ENCODE measurements around the gene AREG.

AREG gene

DNA sequence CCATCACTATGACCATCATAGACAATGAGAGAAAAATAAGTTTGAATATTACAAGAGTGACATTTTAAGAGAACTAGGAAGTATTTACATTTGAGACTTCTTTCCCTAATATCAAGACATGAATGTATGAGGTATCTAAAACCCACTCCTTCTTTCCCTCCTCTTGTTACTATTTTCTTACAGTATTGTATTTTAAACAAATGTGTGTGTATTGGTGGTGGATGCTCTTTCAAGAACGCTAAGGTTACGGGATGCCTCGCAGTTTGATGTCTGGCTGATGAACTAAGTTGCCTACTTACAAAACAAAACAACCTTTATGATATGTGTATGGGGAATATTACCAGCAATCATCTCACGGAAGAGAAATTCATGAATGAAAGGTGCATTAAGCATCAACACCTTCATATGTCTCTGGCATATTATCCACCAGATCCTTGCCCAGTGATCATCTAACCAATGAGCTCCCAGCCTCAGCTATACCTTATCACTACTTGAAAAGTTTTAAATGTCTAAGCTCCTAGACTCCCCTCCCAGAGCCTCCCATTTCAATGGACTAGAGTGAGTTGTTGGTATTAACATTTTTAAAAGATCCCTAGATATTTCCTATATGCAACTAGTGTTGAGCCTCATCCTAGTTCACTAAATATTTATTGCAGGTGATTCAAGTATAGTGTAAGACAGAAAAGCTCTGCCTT is 10.6 kb downstream of the AREG start:
- Histone ChIP-seq H3K4me3 (IDR thresholded peaks at IDR 0.05; ENCODE audit: insufficient read depth, low read depth, low read length) (no peak overlapping the region), H3K9ac (no peak overlapping the region), H2AFZ (ENCODE audit: low read depth) (no peak overlapping the region), H3K27ac (no peak overlapping the region), H3K79me2 (ENCODE audit: insufficient read depth, low read depth) (no peaks in the 10 kb centered on the region), H4K20me1 (ENCODE audit: insufficient read depth) (no peaks in the 10 kb centered on the region), H3K36me3 (ENCODE audit: insufficient read depth) (no peaks in the 10 kb centered on the region), H3K4me1 (ENCODE audit: low read depth, poor library complexity, severe bottlenecking) (no peaks in the 10 kb centered on the region), H3K27me3 (ENCODE audit: insufficient read depth, low read depth) (no peaks in the 10 kb centered on the region), H3K4me2 (no peak overlapping the region)
- TF ChIP-seq, protein P1, sequence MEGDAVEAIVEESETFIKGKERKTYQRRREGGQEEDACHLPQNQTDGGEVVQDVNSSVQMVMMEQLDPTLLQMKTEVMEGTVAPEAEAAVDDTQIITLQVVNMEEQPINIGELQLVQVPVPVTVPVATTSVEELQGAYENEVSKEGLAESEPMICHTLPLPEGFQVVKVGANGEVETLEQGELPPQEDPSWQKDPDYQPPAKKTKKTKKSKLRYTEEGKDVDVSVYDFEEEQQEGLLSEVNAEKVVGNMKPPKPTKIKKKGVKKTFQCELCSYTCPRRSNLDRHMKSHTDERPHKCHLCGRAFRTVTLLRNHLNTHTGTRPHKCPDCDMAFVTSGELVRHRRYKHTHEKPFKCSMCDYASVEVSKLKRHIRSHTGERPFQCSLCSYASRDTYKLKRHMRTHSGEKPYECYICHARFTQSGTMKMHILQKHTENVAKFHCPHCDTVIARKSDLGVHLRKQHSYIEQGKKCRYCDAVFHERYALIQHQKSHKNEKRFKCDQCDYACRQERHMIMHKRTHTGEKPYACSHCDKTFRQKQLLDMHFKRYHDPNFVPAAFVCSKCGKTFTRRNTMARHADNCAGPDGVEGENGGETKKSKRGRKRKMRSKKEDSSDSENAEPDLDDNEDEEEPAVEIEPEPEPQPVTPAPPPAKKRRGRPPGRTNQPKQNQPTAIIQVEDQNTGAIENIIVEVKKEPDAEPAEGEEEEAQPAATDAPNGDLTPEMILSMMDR (conservative IDR thresholded peaks at IDR 0.05; ENCODE audit: low read depth, low read length): no peak

DNA sequence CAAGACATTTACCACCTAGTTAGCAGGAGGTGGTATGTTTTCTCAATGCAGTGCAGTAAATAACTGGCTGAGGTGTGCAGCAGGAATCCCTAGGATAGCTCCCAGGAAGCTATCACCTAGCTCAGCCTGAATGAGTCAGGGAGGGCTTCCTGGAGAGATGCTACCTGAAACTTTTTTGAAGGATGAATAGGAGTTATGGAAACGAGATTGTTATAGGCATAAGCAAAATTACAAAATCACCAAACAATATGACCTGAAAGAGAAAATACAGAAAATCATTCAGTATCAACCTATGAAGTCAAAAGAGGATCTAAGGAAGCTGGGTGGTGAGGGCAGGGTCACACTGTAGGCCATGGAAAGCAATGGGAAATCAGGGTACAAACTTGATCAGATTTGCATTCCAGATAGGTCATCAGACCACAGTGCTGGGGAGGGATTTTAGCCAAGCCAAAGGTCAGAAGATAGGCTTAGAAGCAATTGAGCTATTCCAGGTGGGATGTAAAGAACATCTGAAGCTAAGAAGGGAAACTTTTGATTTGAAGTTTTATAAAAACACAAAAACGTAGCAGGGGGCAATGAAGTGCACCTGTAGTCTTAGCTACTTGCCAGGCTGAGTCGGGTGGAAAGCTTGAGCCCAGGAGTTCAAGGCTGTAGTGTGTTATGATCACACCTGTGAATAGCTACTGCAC is 11.3 kb downstream of the AREG start:
- no peaks in the 10 kb centered on the region for H3K27me3 ChIP-seq (ENCODE audit: insufficient read depth, low read depth)
- no peak overlapping the region for H3K4me3 ChIP-seq (IDR thresholded peaks at IDR 0.05; ENCODE audit: insufficient read depth, low read depth, low read length)
- no peak overlapping the region for H2AFZ ChIP-seq (ENCODE audit: low read depth)
- H3K79me2 ChIP-seq (ENCODE audit: insufficient read depth, low read depth): no peaks in the 10 kb centered on the region
- no peak overlapping the region for H3K27ac ChIP-seq
- TF ChIP-seq, protein P1 (conservative IDR thresholded peaks at IDR 0.05; ENCODE audit: low read depth, low read length): no peak
- no peaks in the 10 kb centered on the region for H3K36me3 ChIP-seq (ENCODE audit: insufficient read depth)
- no peak overlapping the region for H3K9ac ChIP-seq
- H3K4me1 ChIP-seq (ENCODE audit: low read depth, poor library complexity, severe bottlenecking): no peaks in the 10 kb centered on the region
- no peaks in the 10 kb centered on the region for H4K20me1 ChIP-seq (ENCODE audit: insufficient read depth)
- no peak overlapping the region for H3K4me2 ChIP-seq

DNA sequence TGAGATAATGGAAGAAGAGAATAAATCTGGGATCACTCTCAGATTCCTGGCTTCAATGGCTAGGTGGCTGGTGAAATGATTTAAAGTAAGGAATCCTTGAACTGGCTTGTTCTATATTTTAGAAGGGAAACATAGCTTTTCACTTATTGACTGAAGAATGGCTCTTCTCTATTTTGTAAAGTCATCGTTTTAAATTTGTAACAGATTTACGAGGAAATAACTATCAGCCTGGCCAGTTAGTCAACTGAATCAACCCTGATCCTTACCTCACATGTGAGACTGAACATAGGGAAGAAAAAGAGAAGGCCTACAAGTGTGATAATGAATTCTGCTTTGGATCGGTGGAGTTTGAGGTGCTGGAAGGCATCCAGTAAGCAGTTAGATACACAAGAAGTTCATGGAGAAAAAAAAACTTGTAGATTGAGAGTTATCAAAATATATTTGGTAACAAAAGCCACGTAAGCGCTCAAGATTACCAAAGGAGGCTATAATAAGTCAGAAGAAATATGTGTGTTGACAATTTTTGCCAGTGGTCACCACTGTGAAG is 12.0 kb downstream of the AREG start:
- TF ChIP-seq, protein P1 (conservative IDR thresholded peaks at IDR 0.05; ENCODE audit: low read depth, low read length): no peak

DNA sequence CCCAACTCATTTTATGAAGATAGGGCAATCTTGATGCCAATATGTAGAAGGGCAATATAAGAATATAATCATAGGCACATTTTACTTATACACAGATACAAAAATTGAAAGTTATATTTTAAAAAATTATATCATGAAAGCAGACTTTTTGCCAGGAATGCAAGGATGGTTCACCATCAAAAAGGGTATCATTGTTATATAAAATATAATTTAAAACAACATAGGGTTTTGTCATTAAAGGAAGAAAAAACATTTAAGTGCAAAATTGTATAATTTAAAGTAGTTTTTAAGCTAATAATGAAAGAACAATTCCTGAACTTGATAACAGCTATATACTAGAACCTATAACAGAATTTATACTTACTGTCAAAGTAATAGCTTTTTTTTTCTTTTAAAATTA is 15.9 kb downstream of the AREG start:
- H2AFZ ChIP-seq (ENCODE audit: low read depth): no peak overlapping the region
- no peaks in the 10 kb centered on the region for H3K79me2 ChIP-seq (ENCODE audit: insufficient read depth, low read depth)
- no peak overlapping the region for H3K4me2 ChIP-seq
- no peak overlapping the region for H3K27ac ChIP-seq
- H3K27me3 ChIP-seq (ENCODE audit: insufficient read depth, low read depth): no peaks in the 10 kb centered on the region
- no peaks in the 10 kb centered on the region for H3K4me1 ChIP-seq (ENCODE audit: low read depth, poor library complexity, severe bottlenecking)
- no peaks in the 10 kb centered on the region for H4K20me1 ChIP-seq (ENCODE audit: insufficient read depth)
- no peak overlapping the region for H3K4me3 ChIP-seq (IDR thresholded peaks at IDR 0.05; ENCODE audit: insufficient read depth, low read depth, low read length)
- H3K36me3 ChIP-seq (ENCODE audit: insufficient read depth): no peaks in the 10 kb centered on the region
- H3K9ac ChIP-seq: no peak overlapping the region
- TF ChIP-seq, protein P1 (conservative IDR thresholded peaks at IDR 0.05; ENCODE audit: low read depth, low read length): no peak

More for the DNA sequence above, 12.0 kb downstream of the AREG start:
- no peaks in the 10 kb centered on the region for H4K20me1 ChIP-seq (ENCODE audit: insufficient read depth)
- no peak overlapping the region for H2AFZ ChIP-seq (ENCODE audit: low read depth)
- H3K4me2 ChIP-seq: no peak overlapping the region
- H3K79me2 ChIP-seq (ENCODE audit: insufficient read depth, low read depth): no peaks in the 10 kb centered on the region
- H3K4me1 ChIP-seq (ENCODE audit: low read depth, poor library complexity, severe bottlenecking): no peaks in the 10 kb centered on the region
- no peaks in the 10 kb centered on the region for H3K36me3 ChIP-seq (ENCODE audit: insufficient read depth)
- H3K4me3 ChIP-seq (IDR thresholded peaks at IDR 0.05; ENCODE audit: insufficient read depth, low read depth, low read length): no peak overlapping the region
- H3K27ac ChIP-seq: no peak overlapping the region
- H3K27me3 ChIP-seq (ENCODE audit: insufficient read depth, low read depth): no peaks in the 10 kb centered on the region
- no peak overlapping the region for H3K9ac ChIP-seq

All from KMS-11 (cell line).